CD4-positive, alpha-beta T cell treated with Interleukin-17A for 1 hour (primary cell): ENCODE results near the gene DMXL2.
"Not testable (repeated sequence)": the region's sequence is repeated elsewhere in the genome, so short reads cannot be mapped to it uniquely, and the experiment has no call there.

Source experiments
- DNase-seq: peaks from one replicate; pipeline ENCODE4 v3.0.0-alpha.2; 2020

Gene DMXL2, protein sequence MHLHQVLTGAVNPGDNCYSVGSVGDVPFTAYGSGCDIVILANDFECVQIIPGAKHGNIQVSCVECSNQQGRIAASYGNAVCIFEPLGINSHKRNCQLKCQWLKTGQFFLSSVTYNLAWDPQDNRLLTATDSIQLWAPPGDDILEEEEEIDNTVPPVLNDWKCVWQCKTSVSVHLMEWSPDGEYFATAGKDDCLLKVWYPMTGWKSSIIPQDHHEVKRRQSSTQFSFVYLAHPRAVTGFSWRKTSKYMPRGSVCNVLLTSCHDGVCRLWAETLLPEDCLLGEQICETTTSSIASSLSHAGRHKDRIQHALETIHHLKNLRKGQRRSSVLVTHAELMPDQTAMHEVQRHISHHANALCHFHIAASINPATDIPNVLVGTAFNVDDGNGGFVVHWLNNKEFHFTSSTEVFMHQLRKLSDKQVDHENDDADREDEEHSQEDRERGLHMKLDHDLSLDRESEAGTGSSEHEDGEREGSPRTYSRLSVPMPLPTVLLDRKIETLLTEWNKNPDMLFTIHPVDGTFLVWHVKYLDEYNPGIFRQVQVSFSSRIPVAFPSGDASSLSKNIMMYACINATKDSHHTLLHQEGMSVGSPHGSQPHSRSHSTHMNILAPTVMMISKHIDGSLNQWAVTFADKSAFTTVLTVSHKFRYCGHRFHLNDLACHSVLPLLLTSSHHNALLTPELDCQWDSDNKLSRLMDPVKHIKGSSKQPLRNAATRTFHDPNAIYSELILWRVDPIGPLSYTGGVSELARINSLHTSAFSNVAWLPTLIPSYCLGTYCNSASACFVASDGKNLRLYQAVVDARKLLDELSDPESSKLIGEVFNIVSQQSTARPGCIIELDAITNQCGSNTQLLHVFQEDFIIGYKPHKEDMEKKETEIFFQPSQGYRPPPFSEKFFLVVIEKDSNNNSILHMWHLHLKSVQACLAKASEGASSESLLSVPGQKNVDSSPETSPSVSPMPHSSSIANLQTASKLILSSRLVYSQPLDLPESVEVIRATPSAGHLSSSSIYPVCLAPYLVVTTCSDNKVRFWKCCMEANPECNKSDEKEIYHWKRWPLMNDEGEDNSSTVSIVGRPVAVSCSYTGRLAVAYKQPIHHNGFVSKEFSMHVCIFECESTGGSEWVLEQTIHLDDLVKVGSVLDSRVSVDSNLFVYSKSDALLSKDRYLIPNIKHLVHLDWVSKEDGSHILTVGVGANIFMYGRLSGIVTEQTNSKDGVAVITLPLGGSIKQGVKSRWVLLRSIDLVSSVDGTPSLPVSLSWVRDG (N-terminal part only)

GRCh38 chr15:51622604-51623370, at the start of gene DMXL2:
Gene DMXL2, minus strand, starts transcription at chr15:51622771. Its CDS starts 226 bp downstream, at chr15:51622545.
- DNase-seq = peak; percentile 68

DNA sequence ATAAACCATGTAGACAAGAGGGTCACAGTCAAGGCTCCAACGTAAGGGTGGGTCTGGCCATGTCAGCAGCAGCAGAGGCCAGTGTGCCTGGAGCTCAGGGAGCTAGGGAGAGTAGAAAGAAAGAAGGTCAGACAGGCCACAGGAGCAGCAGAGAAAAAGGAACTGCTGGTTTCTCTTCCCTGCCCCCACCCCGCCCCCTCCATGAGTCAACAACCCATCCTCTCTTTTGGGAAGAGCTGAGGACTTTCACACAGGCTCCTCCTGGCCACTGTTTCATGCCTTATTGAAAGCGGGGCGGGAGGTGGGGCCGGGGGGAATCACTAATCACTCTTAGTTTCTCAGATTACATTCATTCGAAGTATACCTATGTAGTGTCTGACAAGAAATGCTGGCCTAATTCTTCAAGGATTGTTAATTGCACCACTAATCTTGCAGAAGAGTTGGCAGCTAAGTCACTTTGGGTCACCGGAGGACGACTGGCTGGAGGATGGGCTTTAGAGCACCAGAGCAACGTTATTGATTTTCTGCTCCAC, 49.6 kb upstream of the DMXL2 start:
- DNase-seq = no peak

DNA sequence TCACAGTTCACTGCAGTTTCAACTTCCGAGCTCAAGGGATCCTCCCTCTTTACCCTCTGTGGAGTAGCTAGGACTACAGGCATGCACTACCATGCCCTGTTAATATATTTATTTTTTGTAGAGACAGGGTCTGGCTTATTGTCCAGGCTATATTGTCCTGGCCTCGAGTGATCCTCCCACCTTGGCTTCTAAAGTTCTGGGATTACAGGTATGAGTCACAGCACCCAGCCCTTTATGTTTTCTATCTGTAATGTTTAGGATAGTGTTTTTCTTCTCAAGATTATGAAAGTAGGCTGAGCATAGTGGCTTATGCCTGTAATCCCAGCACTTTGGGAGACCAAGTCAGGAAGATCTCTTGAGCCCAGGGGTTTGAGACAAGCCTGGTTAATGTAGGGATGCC, 46.8 kb upstream of the DMXL2 start:
- no peak for DNase-seq

- no peak for DNase-seq
Observed at GRCh38 chr15:51668446-51668845, 45.9 kb upstream of the DMXL2 start.

DNA sequence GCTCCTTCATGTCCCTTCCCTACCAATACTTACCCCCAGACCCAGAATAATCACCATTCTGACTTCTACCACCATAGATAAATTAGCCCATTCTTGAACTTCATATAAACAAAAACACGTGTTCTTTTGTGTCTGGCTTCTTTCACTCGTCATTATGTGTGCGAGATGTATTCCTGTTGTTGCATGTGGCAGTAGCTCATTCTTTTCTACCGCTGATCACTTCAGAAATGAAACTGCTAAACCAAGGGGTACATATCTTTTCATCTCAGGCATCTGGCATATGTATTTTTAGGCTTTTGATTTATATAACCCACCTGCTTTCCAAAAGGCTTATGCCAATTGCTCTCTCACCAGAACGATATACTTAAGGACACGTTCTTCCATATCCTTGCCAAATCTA, 44.9 kb upstream of the DMXL2 start:
- DNase-seq = no peak

- no peak for DNase-seq
Observed at GRCh38 chr15:51661072-51661471, 38.5 kb upstream of the DMXL2 start.

- no peak for DNase-seq
Observed at GRCh38 chr15:51658664-51659063, 36.1 kb upstream of the DMXL2 start.

GRCh38 chr15:51655401-51656057, 33.0 kb upstream of the DMXL2 start:
- not testable (repeated sequence) for DNase-seq

DNA sequence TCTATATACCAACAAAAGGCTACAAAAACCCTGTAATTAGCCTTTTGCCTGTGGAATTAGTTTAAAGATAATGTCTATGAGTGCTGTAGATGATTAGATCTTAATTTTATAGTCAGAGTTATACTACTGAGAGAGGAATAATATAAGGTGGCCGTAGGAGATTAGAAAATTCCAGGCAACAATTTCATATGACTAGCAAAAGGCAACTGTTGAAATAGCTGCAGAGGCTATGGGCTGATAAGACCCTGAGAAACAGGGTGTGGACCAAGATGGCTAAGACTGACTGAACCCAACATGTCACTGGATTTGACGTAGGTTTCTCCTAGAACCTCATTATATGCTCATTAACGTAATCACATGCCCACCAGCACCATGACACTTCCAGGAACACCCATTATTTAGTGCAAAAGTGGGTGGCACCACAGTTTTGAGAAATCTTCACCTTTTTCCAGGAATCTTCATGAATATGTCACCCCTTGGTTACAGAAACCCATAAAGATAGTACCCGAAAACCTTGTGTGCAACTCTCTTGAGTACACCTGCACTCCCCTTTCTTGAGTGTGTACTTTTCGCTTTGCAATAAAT, 29.6 kb upstream of the DMXL2 start:
- DNase-seq = no peak

- DNase-seq = peak; percentile 79
Observed at GRCh38 chr15:51649659-51650521, 27.3 kb upstream of the DMXL2 start.

DNA sequence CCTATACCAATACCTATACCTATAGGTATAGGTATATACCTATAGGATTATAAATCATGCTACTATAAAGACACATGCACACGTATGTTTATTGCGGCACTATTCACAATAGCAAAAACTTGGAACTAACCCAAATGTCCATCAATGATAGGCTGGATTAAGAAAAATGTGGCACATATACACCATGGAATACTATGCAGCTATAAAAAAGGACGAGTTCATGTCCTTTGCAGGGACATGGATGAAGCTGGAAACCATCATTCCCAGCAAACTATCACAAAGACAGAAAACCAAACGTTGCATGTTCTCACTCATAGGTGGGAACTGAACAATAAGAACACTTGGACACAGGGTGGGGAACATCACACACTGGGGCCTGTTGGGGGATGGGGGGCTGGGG, 26.1 kb upstream of the DMXL2 start:
- DNase-seq = not testable (repeated sequence)

DNA sequence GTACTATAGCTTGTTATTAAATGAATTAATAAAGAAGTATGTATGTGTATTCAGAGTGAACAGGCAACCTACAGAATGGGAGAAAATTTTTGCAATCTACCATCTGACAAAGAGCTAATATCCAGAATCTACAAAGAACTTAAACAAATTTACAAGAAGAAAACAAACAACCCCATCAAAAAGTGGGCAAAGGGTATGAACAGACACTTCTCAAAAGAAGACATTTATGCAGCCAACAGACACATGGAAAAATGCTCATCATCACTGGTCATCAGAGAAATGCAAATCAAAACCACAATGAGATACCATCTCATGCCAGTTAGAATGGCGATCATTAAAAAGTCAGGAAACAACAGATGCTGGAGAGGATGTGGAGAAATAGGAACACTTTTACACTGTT, 25.5 kb upstream of the DMXL2 start:
- not testable (repeated sequence) for DNase-seq

- DNase-seq = no peak
Observed at GRCh38 chr15:51647128-51647562, 24.6 kb upstream of the DMXL2 start.

- DNase-seq = no peak
Observed at GRCh38 chr15:51642696-51643095, 20.1 kb upstream of the DMXL2 start.

DNA sequence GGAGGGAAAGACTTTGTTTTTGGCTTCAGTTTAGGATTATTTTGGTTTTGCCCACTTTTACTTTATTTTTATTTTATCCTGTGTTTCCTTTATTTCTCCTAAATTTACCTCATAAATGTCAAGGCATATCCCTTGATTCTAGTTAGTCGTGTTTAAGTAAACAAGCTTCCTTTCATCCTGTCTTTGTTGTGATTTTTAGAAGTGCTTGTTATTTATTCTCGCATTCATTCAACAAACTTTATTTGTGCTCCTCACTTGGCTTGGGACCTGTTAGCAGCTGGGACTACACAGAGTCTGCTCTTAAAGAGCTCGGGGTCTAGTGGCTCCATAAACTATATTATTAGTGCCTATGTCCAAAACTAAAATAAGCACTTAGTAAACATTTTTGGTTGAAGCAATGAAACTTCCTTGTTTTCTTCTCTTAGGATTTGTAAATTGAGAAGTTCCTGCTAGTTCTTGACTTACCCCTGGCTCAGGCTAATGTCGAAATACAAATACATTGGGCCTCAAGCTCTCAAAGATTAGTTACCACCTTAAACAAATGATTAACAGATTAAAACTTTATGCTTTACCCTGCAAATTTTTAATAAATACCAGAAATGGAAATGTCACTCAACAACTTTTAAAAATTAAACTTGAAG, 19.0 kb upstream of the DMXL2 start:
- no peak for DNase-seq

DNA sequence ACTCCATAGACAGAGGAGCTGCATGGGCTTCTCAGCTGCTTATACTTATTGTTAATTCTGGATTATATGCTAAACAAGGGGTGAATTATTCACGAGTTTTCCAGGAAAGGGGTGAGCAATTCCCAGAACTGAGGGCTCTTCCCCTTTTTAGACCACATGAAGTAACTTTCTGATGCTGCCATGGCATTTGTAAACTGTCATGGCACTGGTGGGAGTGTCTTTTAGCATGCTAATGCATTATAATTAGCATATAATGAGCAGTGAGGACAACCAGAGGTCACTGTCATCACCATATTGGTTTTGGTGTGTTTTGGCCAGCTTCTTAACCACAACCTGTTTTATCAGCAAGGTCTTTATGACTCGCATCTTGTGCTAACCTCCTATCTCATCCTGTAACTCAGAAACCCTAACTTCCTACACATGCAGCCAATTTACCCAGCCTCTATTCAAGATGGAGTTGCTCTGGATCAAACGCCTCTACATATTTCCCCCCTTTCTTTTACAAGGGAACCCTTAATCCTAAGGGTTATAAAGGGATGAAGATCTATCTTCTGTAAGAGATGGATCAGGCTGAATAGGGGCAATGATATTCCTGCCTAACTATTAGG, 12.1 kb upstream of the DMXL2 start:
- no peak for DNase-seq

- DNase-seq = peak; percentile 29
Observed at GRCh38 chr15:51629612-51630011, 7.0 kb upstream of the DMXL2 start.

- DNase-seq = no peak
Observed at GRCh38 chr15:51625236-51625635, 2.7 kb upstream of the DMXL2 start.

DNA sequence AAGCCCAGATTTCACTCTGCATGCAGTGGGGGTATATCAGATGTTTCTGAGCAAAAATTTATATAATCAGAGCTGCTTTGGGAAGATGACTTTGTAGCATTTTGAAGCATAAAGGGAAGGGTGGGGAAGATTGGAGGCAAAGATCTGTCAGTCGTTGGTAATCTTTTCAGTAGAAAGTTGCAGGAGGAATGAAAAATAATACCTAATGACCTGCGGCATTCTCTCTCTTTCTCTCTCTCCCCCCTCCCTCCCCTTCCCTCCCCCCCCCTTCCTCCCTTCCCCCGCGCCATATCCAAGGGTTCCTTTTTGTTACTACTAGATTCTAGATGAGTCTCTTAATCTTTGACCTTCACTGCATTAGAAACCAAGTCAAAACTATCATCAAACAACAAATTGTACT, 1.5 kb upstream of the DMXL2 start:
- no peak for DNase-seq
